Upper lobe of left lung (tissue), 6 donors: ENCODE data around the gene MYLIP. TPM values are rescaled to one million over a fixed set of nuclear protein-coding genes. Genes with fewer than 3 reads are reported as not detected.

Source experiments
- ATAC-seq, 2 donors: fragments of 200-7000 bp; cut with Tn5 transposase; one replicate each; pipeline ENCODE4 v1.9.1; 2022; ENCODE audit warnings: mild to moderate bottlenecking in 2 of 2, moderate library complexity in 2 of 2; ENCODE audit not compliant: low FRiP score in 2 of 2
- DNase-seq, 2 donors: peaks; one replicate each; pipeline ENCODE4 v3.0.0-alpha.2; 2019 to 2020
- H3K27ac ChIP-seq, 4 donors: fragments of 200-600 bp; sonication (generic); one replicate each; pipeline ENCODE4 v1.5.1; 2016 to 2019
- H3K27me3 ChIP-seq, 4 donors: fragments of 200-600 bp; sonication (generic); one replicate each; pipeline ENCODE4 v1.5.1; 2017 to 2019
- H3K36me3 ChIP-seq, 4 donors: fragments of 200-600 bp; sonication (generic); one replicate each; pipeline ENCODE4 v1.5.1; 2016 to 2019
- H3K4me1 ChIP-seq, 4 donors: fragments of 200-600 bp; sonication (generic); one replicate each; pipeline ENCODE4 v1.5.1; 2018 to 2019
- H3K4me3 ChIP-seq, 4 donors: fragments of 200-600 bp; sonication (generic); one replicate each; pipeline ENCODE4 v1.5.1; 2017 to 2019; ENCODE audit warnings: mild to moderate bottlenecking in 2 of 4, moderate library complexity in 1 of 4
- H3K9me3 ChIP-seq, 4 donors: fragments of 200-600 bp; sonication (generic); one replicate each; pipeline ENCODE4 v1.5.1; 2018 to 2019
- CTCF ChIP-seq, 6 experiments: fragments of 450-650 bp in 4 of 6; fragments of 200-600 bp in 2 of 6; sonication (generic) in 2 of 6; IDR thresholded peaks; one replicate each; pipeline ENCODE4 v1.5.1; 2016 to 2019; ENCODE audit warnings: antibody characterized with exemption in 6 of 6
- EP300 ChIP-seq, 4 donors: sonication (generic); formaldehyde crosslinking; IDR thresholded peaks; one replicate each; pipeline ENCODE4 v1.5.1; 2017; ENCODE audit warnings: antibody characterized with exemption in 4 of 4, control low read depth in 2 of 4
- POLR2A ChIP-seq, 4 donors: fragments of 450-650 bp; IDR thresholded peaks; one replicate each; pipeline ENCODE4 v1.5.1; 2016 to 2017; ENCODE audit warnings: antibody characterized with exemption in 4 of 4, mild to moderate bottlenecking in 2 of 4
- POLR2AphosphoS5 ChIP-seq, 2 donors: sonication (generic); formaldehyde crosslinking; IDR thresholded peaks; one replicate each; pipeline ENCODE4 v1.5.1; 2017; ENCODE audit warnings: antibody characterized with exemption in 2 of 2
- WGBS, 2 donors: methylation state at CpG; one replicate each; pipeline ENCODE4 v1.1.5; 2017 to 2018; 5-methylcytosine and 5-hydroxymethylcytosine counted together
- total RNA-seq, 6 donors: library from RNA; depleted of rRNA in 4 of 6; stranded (reverse); fragments of >200 nt in 4 of 6; gene quantifications; one replicate each; pipeline versions ENCODE4 v1.1.0 to v1.2.1, GENCODE V29; 2016 to 2021
- donor health status: DM: no; HTN: no; CAD: no; lungs with moderate emphysema.
- donor health status: DM: no; HTN: yes; CAD: no; lungs with severe emphysema.

The MYLIP gene
- total RNA-seq, 6 donors from 2014 or later, result 29.9 to 95.3 (median 43.9) TPM

- ATAC-seq, result no peak
- 55 to 61% methylated on average over 4 of the region's 4 CpGs for WGBS, 2 donors
- Histone ChIP-seq H3K27me3 (no peaks in the 10 kb centered on the region), H3K4me3 (no peak overlapping the region), H3K27ac (no peak overlapping the region), H3K4me1 (peaks cover 9 to 35% (median 25%) of the 10 kb centered on the region in 4 donors), H3K36me3 (no peaks in the 10 kb centered on the region), H3K9me3 (no peaks in the 10 kb centered on the region)
- DNase-seq, result no peak
- TF ChIP-seq POLR2AphosphoS5 (IDR thresholded peaks at IDR 0.05) (no peak), CTCF (IDR thresholded peaks at IDR 0.05) (no peak), POLR2A (IDR thresholded peaks at IDR 0.05) (no peak), EP300 (IDR thresholded peaks at IDR 0.05) (no peak)
These were observed 38.2 kb downstream of the MYLIP start for GRCh38 chr6:16166871-16167608.

GRCh38 chr6:16168121-16168520, 39.2 kb downstream of the MYLIP start:
- no peak overlapping the region for H3K27ac ChIP-seq
- peak; percentile 29 to 84 for ATAC-seq
- TF ChIP-seq CTCF (IDR thresholded peaks at IDR 0.05) (no peak), POLR2AphosphoS5 (IDR thresholded peaks at IDR 0.05) (peak in 1 of 2 donors; percentile 26), EP300 (IDR thresholded peaks at IDR 0.05) (peak in 1 of 4 donors; percentile 78)
- H3K36me3 ChIP-seq, result no peaks in the 10 kb centered on the region
- H3K4me1 ChIP-seq, result peaks cover 9 to 35% (median 23%) of the 10 kb centered on the region in 4 donors
- DNase-seq, result peak in 1 of 2 donors; percentile 70
- no peaks in the 10 kb centered on the region for H3K9me3 ChIP-seq
- 42 to 57% methylated on average over 5 of the region's 5 CpGs for WGBS, 2 donors
- no peaks in the 10 kb centered on the region for H3K27me3 ChIP-seq
- H3K4me3 ChIP-seq, result no peak overlapping the region

GRCh38 chr6:16168858-16169257, 40.0 kb downstream of the MYLIP start:
- Histone ChIP-seq H3K9me3 (no peaks in the 10 kb centered on the region), H3K4me3 (no peak overlapping the region), H3K4me1 (peaks cover 9 to 35% (median 23%) of the 10 kb centered on the region in 4 donors), H3K27ac (no peak overlapping the region), H3K36me3 (no peaks in the 10 kb centered on the region), H3K27me3 (no peaks in the 10 kb centered on the region)
- ATAC-seq (no peak), DNase-seq (no peak)
- TF ChIP-seq CTCF (IDR thresholded peaks at IDR 0.05) (peak in 3 of 6 experiments; percentile 39 to 44 (median 40)), EP300 (IDR thresholded peaks at IDR 0.05) (no peak)
- WGBS, 2 donors, result 53 to 69% methylated on average over 3 of the region's 3 CpGs

GRCh38 chr6:16171400-16171799, 42.5 kb downstream of the MYLIP start:
- TF ChIP-seq POLR2A (IDR thresholded peaks at IDR 0.05) (no peak), EP300 (IDR thresholded peaks at IDR 0.05) (no peak), POLR2AphosphoS5 (IDR thresholded peaks at IDR 0.05) (no peak), CTCF (IDR thresholded peaks at IDR 0.05) (no peak)
- Histone ChIP-seq H3K27me3 (no peaks in the 10 kb centered on the region), H3K9me3 (no peaks in the 10 kb centered on the region), H3K4me3 (no peak overlapping the region), H3K27ac (no peak overlapping the region), H3K4me1 (peaks cover 6 to 26% (median 19%) of the 10 kb centered on the region in 4 donors), H3K36me3 (no peaks in the 10 kb centered on the region)
- ATAC-seq (no peak), DNase-seq (no peak)
- 86 to 87% methylated on average over 2 of the region's 2 CpGs for WGBS, 2 donors
